Heart left ventricle (tissue), 16 donors: ENCODE measurements around the gene ARAP1. TPM values are rescaled to one million over a fixed set of nuclear protein-coding genes. Genes with fewer than 3 reads are reported as not detected.

ENCODE experiments used
- ATAC-seq, 4 donors: fragments of 200-7000 bp; cut with Tn5 transposase; one replicate each; pipeline ENCODE4 v1.9.1; 2020 to 2022; ENCODE audit warnings: moderate library complexity in 4 of 4, mild to moderate bottlenecking in 3 of 4, moderate number of reproducible peaks in 1 of 4
- DNase-seq, 5 donors: peaks; one replicate each; pipeline ENCODE4 v3.0.0-alpha.2; 2020
- H3K27ac ChIP-seq, 12 donors: fragments of 200-600 bp; sonication (generic) in 4 of 12; one replicate each; pipeline versions ENCODE4 v1.5.0 to v1.8.0; 2016 to 2022; ENCODE audit warnings: mild to moderate bottlenecking in 2 of 12
- H3K27me3 ChIP-seq, 9 donors: fragments of 200-600 bp; sonication (generic) in 2 of 9; one replicate each; pipeline versions ENCODE4 v1.5.1 to v1.8.0; 2016 to 2022; ENCODE audit warnings: mild to moderate bottlenecking in 3 of 9
- H3K36me3 ChIP-seq, 9 donors: fragments of 200-600 bp; sonication (generic) in 2 of 9; one replicate each; pipeline versions ENCODE4 v1.5.0 to v1.8.0; 2018 to 2022; ENCODE audit warnings: mild to moderate bottlenecking in 2 of 9
- H3K4me1 ChIP-seq, 12 donors: fragments of 200-600 bp; sonication (generic) in 4 of 12; one replicate each; pipeline versions ENCODE4 v1.5.0 to v1.8.0; 2016 to 2022; ENCODE audit warnings: mild to moderate bottlenecking in 3 of 12
- H3K4me3 ChIP-seq, 12 donors: fragments of 200-600 bp; sonication (generic) in 4 of 12; one replicate each; pipeline versions ENCODE4 v1.5.0 to v1.8.0; 2017 to 2022; ENCODE audit warnings: mild to moderate bottlenecking in 9 of 12, moderate library complexity in 4 of 12
- H3K9me3 ChIP-seq, 12 donors: fragments of 200-600 bp; sonication (generic) in 4 of 12; one replicate each; pipeline versions ENCODE4 v1.5.0 to v1.8.0; 2016 to 2022; ENCODE audit warnings: mild to moderate bottlenecking in 1 of 12
- CTCF ChIP-seq, 12 donors: fragments of 200-600 bp; sonication (generic) in 4 of 12; IDR thresholded peaks; one replicate each; pipeline versions ENCODE4 v1.5.0 to v1.8.0; 2018 to 2022; ENCODE audit warnings: antibody characterized with exemption in 12 of 12, mild to moderate bottlenecking in 5 of 12
- POLR2A ChIP-seq, 2 donors: fragments of 450-650 bp; IDR thresholded peaks; one replicate each; pipeline ENCODE4 v1.6.1; 2017; ENCODE audit warnings: antibody characterized with exemption in 2 of 2, mild to moderate bottlenecking in 2 of 2, moderate library complexity in 2 of 2
- WGBS, 4 donors: extraction: QIAGEN DNeasy Blood & Tissue Kit in 2 of 4; methylation state at CpG; one replicate each; pipeline versions ENCODE4 v1.1.5 to v1.1.7; 2013 to 2018; 5-methylcytosine and 5-hydroxymethylcytosine counted together
- intact Hi-C, 10 donors: fragments of 100-400 bp; cut with DNase I; formaldehyde crosslinking; loops; one replicate each; pipeline versions ENCODE4 v1.11.1 to v1.14.2; 2022
- polyA plus RNA-seq, 2 donors: library from polyadenylated mRNA; stranded (reverse); fragments of 200-250 nt; gene quantifications; one replicate each; pipeline ENCODE4 v1.2.3, GENCODE V29; 2013
- total RNA-seq, 9 donors: library from RNA; depleted of rRNA in 2 of 9; stranded (reverse); fragments of >200 nt in 2 of 9; fragmentation: NEBNext Ultra II Directional in 3 of 9; extraction: Animal tissue kit (Norgen Biotek cat#: 25700) in 3 of 9; gene quantifications; one replicate each; pipeline versions ENCODE4 v1.1.0 to v1.2.4, GENCODE V29; 2016 to 2023
- donor health status: ischemic (EF 13 %, LVEDD 7.1; RV severe dilation, severe dysfunction).
- donor health status: healthy with polysubstance abuse.
- donor health status: DM: no; HTN: yes; CAD: no.
- donor health status: DM: no; HTN: no; CAD: no.
- donor health status: ischemic (EF 25% LVEDD 6.9; RV normal size, moderate dysfunction).
- donor health status: ischemic (EF 25% LVEDD 5.7; RV mildly dilated, moderate dysfunction).
- donor health status: healthy.
- donor health status: DM: yes; HTN: yes; CAD: no.
- donor health status: ischemic (EF 35%, LVEDD 5.7; RV mildly dilated, moderate dysfunction).
- donor health status: nonischemic (EF 11% LVEDD 7.7; RV severe dilation, severe dysfunction).
- donor health status: DM: yes; HTN: yes; CAD: no.
- donor health status: PGD.
- donor health status: ischemic (EF 29% LVEDD 5.4; RV normal size, mild dysfunction).
- donor health status: nonischemic (EF 23%, LVEDD 6.1; RV moderate dilation, normal function).

Gene ARAP1
- total and polyA plus RNA-seq, 11 donors = 35.4 to 116 (median 43.6) TPM

- H3K4me1 ChIP-seq = peaks cover 0 to 34% (median 3%) of the 10 kb centered on the region in 12 donors
- no peak for DNase-seq
- intact Hi-C loops = loop anchor here in 1 of 10 donors (10.0 kb wide), 1 partner anchor 1122 kb away; no protein-coding TSS in a partner anchor
- H3K27ac ChIP-seq = no peak overlapping the region
- 48 to 63% (median 55%) methylated on average over 9 of the region's 9 CpGs for WGBS, 4 donors
- peak; percentile 9 to 54 (median 22) for ATAC-seq
- H3K36me3 ChIP-seq = peaks cover 0 to 100% (median 98%) of the 10 kb centered on the region in 9 donors
- H3K27me3 ChIP-seq = no peaks in the 10 kb centered on the region
- no peak overlapping the region for H3K4me3 ChIP-seq
- TF ChIP-seq CTCF (IDR thresholded peaks at IDR 0.05) (no peak), POLR2A (IDR thresholded peaks at IDR 0.05) (no peak)
- H3K9me3 ChIP-seq = no peaks in the 10 kb centered on the region
Observed at GRCh38 chr11:72692498-72693237, 59.5 kb downstream of the ARAP1 start.

DNA sequence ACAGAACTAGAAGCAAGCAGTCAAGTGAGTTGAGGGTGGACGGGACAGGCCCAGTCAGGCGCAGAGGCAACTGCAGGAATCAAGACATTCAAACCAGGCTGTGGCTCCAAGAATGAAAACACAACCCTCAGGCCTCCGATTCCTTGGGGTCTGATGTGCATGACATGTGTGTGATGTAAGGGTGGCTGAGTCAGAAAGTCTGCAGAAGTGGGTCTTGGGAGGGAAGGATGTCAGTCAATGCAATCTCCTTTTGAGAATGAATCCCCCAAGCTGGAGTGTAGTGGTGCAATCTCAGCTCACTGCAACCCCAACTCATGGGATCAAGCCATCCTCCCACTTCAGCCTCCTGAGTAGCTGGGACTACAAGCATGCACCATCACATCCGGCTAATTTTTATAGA lies 62.0 kb downstream of the ARAP1 start:
- peaks cover 0 to 58% (median 20%) of the 10 kb centered on the region in 12 donors for H3K4me1 ChIP-seq
- ATAC-seq (no peak), DNase-seq (no peak)
- no peaks in the 10 kb centered on the region for H3K9me3 ChIP-seq
- H3K36me3 ChIP-seq = peaks cover 0 to 100% (median 93%) of the 10 kb centered on the region in 9 donors
- TF ChIP-seq CTCF (IDR thresholded peaks at IDR 0.05) (no peak), POLR2A (IDR thresholded peaks at IDR 0.05) (no peak)
- H3K27ac ChIP-seq = no peak overlapping the region
- no peaks in the 10 kb centered on the region for H3K27me3 ChIP-seq
- intact Hi-C loops = loop anchor here in 1 of 10 donors (10.0 kb wide), 1 partner anchor 1125 kb away; no protein-coding TSS in a partner anchor
- H3K4me3 ChIP-seq = no peak overlapping the region
- 88 to 92% (median 90%) methylated on average over 4 of the region's 4 CpGs for WGBS, 4 donors

DNA sequence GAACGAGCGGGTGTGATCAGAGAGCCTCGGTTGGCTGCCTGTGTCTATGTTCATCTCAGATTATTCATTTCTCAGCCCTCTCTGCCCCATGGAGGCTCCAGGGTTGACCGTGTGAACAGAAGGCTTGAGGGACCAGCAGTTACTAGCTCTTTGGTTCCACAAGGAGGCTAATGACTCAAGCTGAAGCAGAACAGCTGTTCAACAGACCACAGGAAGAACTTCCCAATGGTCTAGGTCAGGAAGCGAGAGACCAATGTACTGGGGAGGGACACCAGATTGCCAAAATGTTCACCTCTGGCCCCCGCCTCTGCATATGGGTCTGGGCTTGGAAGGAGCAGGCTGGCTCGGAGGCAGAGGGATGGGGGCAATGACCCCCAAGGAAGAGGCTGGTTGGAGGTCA lies 63.3 kb downstream of the ARAP1 start:
- no peak for DNase-seq
- intact Hi-C loops = loop anchor here in 5 of 10 donors (10.0 kb wide), 2 partner anchors 204 to 214 kb away; no protein-coding TSS in a partner anchor
- peak in 1 of 4 donors; percentile 14 for ATAC-seq
- TF ChIP-seq CTCF (IDR thresholded peaks at IDR 0.05) (no peak), POLR2A (IDR thresholded peaks at IDR 0.05) (no peak)
- H3K4me3 ChIP-seq = no peak overlapping the region
- no peaks in the 10 kb centered on the region for H3K9me3 ChIP-seq
- peaks cover 0 to 100% (median 90%) of the 10 kb centered on the region in 9 donors for H3K36me3 ChIP-seq
- H3K4me1 ChIP-seq = peaks cover 0 to 70% (median 31%) of the 10 kb centered on the region in 12 donors
- H3K27ac ChIP-seq = peak overlapping the region in 3 of 12 donors; percentile 17 to 24 (median 17)
- H3K27me3 ChIP-seq = no peaks in the 10 kb centered on the region
- WGBS, 4 donors = 76 to 89% (median 82%) methylated on average over 7 of the region's 7 CpGs

GRCh38 chr11:72688486-72688885 lies 63.7 kb downstream of the ARAP1 start:
- DNase-seq = no peak
- peaks cover 0 to 96% (median 89%) of the 10 kb centered on the region in 9 donors for H3K36me3 ChIP-seq
- intact Hi-C loops = loop anchor here in 5 of 10 donors (10.0 kb wide), 2 partner anchors 204 to 214 kb away; no protein-coding TSS in a partner anchor

More at GRCh38 chr11:72688486-72688885, 63.7 kb downstream of the ARAP1 start:
- TF ChIP-seq POLR2A (IDR thresholded peaks at IDR 0.05) = no peak
- no peak for TF ChIP-seq CTCF (IDR thresholded peaks at IDR 0.05)
- H3K4me1 ChIP-seq = peaks cover 0 to 70% (median 32%) of the 10 kb centered on the region in 12 donors
- 87 to 96% (median 91%) methylated on average over 7 of the region's 7 CpGs for WGBS, 4 donors
- peak overlapping the region in 2 of 12 donors; percentile 17 to 24 for H3K27ac ChIP-seq
- H3K27me3 ChIP-seq = no peaks in the 10 kb centered on the region
- no peaks in the 10 kb centered on the region for H3K9me3 ChIP-seq
- no peak overlapping the region for H3K4me3 ChIP-seq
- ATAC-seq = no peak
